KMS-11 (cell line): ENCODE data around the gene TMEM132A.

Source experiments
- H2AFZ ChIP-seq: fragments of 200-600 bp; sonication (generic); 2 replicates; pipeline ENCODE4 v1.6.1; 2016; ENCODE audit warnings: antibody characterized with exemption, mixed run types, low read depth
- H3K27ac ChIP-seq: fragments of 200-600 bp; sonication (generic); 2 replicates; pipeline ENCODE4 v1.6.1; 2016; ENCODE audit warnings: mild to moderate bottlenecking, mixed run types
- H3K27me3 ChIP-seq: fragments of 200-600 bp; sonication (generic); 2 replicates; pipeline ENCODE4 v1.6.1; 2017; ENCODE audit warnings: mild to moderate bottlenecking, low read depth, mixed run types, moderate library complexity; ENCODE audit not compliant: insufficient read depth
- H3K36me3 ChIP-seq: fragments of 200-600 bp; sonication (generic); 2 replicates; pipeline ENCODE4 v1.6.1; 2017; ENCODE audit warnings: mild to moderate bottlenecking, mixed run types; ENCODE audit not compliant: insufficient read depth
- H3K4me1 ChIP-seq: fragments of 200-600 bp; sonication (generic); 2 replicates; pipeline ENCODE4 v1.6.1; 2016; ENCODE audit warnings: mild to moderate bottlenecking, low read depth, mixed run types; ENCODE audit not compliant: poor library complexity, severe bottlenecking
- H3K4me2 ChIP-seq: fragments of 200-600 bp; sonication (generic); 2 replicates; pipeline ENCODE4 v1.7.0; 2016; ENCODE audit warnings: mild to moderate bottlenecking, mixed run types
- H3K4me3 ChIP-seq: fragments of 200-600 bp; sonication (generic); IDR thresholded peaks from 2 replicates; pipeline ENCODE4 v1.6.1; 2017; ENCODE audit warnings: low read depth, low read length, mixed read lengths; ENCODE audit not compliant: insufficient read depth
- H3K79me2 ChIP-seq: fragments of 200-600 bp; sonication (generic); 2 replicates; pipeline ENCODE4 v1.6.1; 2016; ENCODE audit warnings: low read depth, mixed run types; ENCODE audit not compliant: insufficient read depth
- H3K9ac ChIP-seq: fragments of 200-600 bp; sonication (generic); 2 replicates; pipeline ENCODE4 v1.6.1; 2016; ENCODE audit warnings: mild to moderate bottlenecking, mixed run types
- H4K20me1 ChIP-seq: fragments of 200-600 bp; sonication (generic); 2 replicates; pipeline ENCODE4 v1.6.1; 2016; ENCODE audit warnings: mild to moderate bottlenecking, mixed run types; ENCODE audit not compliant: insufficient read depth
- TF ChIP-seq, protein P1 (sequence below): fragments of 200-600 bp; sonication (generic); conservative IDR thresholded peaks from 2 replicates; pipeline ENCODE4 v1.6.1; 2017; ENCODE audit warnings: low read depth, mild to moderate bottlenecking, antibody characterized with exemption, low read length, moderate library complexity, mixed read lengths

Gene TMEM132A

DNA sequence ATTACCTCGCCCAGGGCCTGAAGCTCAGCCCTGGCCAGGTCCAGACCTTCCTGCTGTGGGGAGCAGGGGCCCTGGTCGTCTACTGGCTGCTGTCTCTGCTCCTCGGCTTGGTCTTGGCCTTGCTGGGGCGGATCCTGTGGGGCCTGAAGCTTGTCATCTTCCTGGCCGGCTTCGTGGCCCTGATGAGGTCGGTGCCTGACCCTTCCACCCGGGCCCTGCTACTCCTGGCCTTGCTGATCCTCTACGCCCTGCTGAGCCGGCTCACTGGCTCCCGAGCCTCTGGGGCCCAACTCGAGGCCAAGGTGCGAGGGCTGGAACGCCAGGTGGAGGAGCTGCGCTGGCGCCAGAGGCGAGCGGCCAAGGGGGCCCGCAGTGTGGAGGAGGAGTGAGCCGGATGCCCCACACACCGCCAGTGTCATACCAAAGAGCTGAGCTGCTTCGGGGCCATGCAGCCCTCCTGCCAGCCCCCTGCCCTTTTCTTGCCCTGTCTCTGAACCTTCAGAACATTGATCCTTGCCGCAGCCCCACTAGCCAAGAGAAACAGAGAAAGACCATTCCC, 2.4 kb upstream of the TMEM132A start:
- peaks cover 26% of the 10 kb centered on the region for H3K79me2 ChIP-seq
- peaks cover 4% of the 10 kb centered on the region for H4K20me1 ChIP-seq
- no peak overlapping the region for H2AFZ ChIP-seq
- H3K4me1 ChIP-seq: peaks cover 40% of the 10 kb centered on the region
- TF ChIP-seq, protein P1, sequence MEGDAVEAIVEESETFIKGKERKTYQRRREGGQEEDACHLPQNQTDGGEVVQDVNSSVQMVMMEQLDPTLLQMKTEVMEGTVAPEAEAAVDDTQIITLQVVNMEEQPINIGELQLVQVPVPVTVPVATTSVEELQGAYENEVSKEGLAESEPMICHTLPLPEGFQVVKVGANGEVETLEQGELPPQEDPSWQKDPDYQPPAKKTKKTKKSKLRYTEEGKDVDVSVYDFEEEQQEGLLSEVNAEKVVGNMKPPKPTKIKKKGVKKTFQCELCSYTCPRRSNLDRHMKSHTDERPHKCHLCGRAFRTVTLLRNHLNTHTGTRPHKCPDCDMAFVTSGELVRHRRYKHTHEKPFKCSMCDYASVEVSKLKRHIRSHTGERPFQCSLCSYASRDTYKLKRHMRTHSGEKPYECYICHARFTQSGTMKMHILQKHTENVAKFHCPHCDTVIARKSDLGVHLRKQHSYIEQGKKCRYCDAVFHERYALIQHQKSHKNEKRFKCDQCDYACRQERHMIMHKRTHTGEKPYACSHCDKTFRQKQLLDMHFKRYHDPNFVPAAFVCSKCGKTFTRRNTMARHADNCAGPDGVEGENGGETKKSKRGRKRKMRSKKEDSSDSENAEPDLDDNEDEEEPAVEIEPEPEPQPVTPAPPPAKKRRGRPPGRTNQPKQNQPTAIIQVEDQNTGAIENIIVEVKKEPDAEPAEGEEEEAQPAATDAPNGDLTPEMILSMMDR: no peak
- peaks cover 10% of the 10 kb centered on the region for H3K27me3 ChIP-seq
- H3K4me3 ChIP-seq: no peak overlapping the region
- H3K27ac ChIP-seq: no peak overlapping the region
- no peaks in the 10 kb centered on the region; the same call in 1 of the 2 replicates for H3K36me3 ChIP-seq
- H3K4me2 ChIP-seq: no peak overlapping the region
- no peak overlapping the region for H3K9ac ChIP-seq

DNA sequence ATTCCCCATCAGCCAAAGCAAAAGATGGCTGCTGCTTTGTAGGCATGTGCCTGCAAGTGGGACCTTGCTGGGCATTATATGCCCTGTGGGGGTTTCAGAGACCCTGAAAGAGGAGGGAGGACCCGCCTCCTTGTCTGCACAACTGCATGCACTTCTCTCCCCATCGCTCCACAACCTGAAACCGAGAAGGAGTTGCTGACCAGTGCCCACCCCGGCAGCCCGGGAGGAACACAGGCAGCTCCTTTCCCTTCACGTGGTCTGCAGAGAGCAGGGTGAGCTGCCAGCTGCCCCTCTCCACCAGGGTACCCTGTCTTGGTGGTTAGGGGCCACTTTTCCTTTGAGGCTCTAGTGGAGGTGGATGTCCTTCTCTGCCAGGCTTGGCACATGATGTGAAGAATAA, 1.4 kb upstream of the TMEM132A start:
- H3K4me2 ChIP-seq: no peak overlapping the region

DNA sequence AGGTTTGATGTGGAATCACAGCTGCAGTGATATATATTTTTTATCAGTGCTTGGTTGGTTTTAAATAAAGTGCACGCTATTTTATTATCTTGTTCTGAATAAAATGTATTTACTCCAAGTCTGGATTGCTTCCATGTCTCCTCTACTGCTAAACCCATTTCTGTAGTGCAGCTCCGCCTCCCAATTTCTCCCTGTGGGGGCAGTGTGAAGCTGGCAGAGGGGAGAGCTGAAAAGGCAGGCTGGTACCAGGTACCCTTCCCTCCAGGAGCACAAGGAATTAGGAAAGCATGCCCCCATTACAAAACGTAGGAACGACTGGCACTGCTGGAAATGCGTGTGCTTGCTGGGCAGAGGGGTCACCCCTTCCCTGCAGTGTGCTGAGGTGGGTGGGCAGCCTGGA, 934 bp upstream of the TMEM132A start:
- H3K9ac ChIP-seq: no peak overlapping the region

More for the DNA sequence above, 1.4 kb upstream of the TMEM132A start:
- Histone ChIP-seq H2AFZ (no peak overlapping the region), H3K9ac (no peak overlapping the region), H3K4me1 (peaks cover 32% of the 10 kb centered on the region), H4K20me1 (peaks cover 3% of the 10 kb centered on the region; the same call in 1 of the 2 replicates), H3K27me3 (peaks cover 10% of the 10 kb centered on the region), H3K36me3 (no peaks in the 10 kb centered on the region; the same call in 1 of the 2 replicates), H3K27ac (no peak overlapping the region), H3K4me3 (no peak overlapping the region), H3K79me2 (peaks cover 15% of the 10 kb centered on the region)
- TF ChIP-seq, protein P1: no peak

DNA sequence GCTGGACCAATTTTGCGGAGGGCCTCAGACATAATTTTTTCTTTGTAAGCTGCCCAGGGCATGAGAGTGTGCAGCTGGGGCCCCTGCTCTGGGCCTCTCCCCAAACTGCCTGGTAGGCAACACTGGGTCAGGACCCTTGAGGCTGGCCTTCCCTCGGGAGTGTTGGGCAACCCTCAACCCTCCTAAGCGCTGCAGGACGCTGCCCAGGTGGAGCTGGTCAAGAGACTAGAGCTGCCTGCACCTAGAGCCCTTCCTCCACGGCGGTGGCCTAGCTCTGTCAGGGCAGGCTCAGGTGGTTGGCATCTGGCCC, 505 bp upstream of the TMEM132A start:
- Histone ChIP-seq H3K4me2 (peak overlapping the region; percentile 64), H3K27ac (no peak overlapping the region), H3K4me3 (no peak overlapping the region), H4K20me1 (no peaks in the 10 kb centered on the region; the same call in 1 of the 2 replicates), H3K4me1 (peaks cover 26% of the 10 kb centered on the region), H2AFZ (no peak overlapping the region), H3K9ac (peak overlapping the region; percentile 31; the same call in 1 of the 2 replicates), H3K79me2 (peaks cover 9% of the 10 kb centered on the region; the same call in 1 of the 2 replicates), H3K27me3 (peaks cover 10% of the 10 kb centered on the region), H3K36me3 (no peaks in the 10 kb centered on the region; the same call in 1 of the 2 replicates)
- TF ChIP-seq, protein P1: no peak

More for the DNA sequence above, 934 bp upstream of the TMEM132A start:
- Histone ChIP-seq H3K36me3 (no peaks in the 10 kb centered on the region; the same call in 1 of the 2 replicates), H3K79me2 (peaks cover 11% of the 10 kb centered on the region), H3K27ac (no peak overlapping the region), H3K4me1 (peaks cover 28% of the 10 kb centered on the region), H3K4me2 (0 out of 2 replicates have a peak overlapping the region, but pooled peaks have one; percentile 64), H4K20me1 (no peaks in the 10 kb centered on the region; the same call in 1 of the 2 replicates), H2AFZ (no peak overlapping the region), H3K27me3 (peaks cover 10% of the 10 kb centered on the region), H3K4me3 (no peak overlapping the region)
- TF ChIP-seq, protein P1: no peak
